ENCODE data around the gene PTPN9. TPM values are rescaled to one million over a fixed set of nuclear protein-coding genes. Genes with fewer than 3 reads are reported as not detected.

Gene PTPN9
- total RNA-seq, 2 experiments from 2014 or later = 37.0 to 37.4 TPM

Other genes with a start within 250 kb of the PTPN9 start
- 10 to 100 TPM; 72.2 to 97.4 TPM for gene COMMD4, start 243.3 kb downstream of the PTPN9 start, total RNA-seq
- 1 to 10 TPM; 2.2 to 2.7 TPM for gene NEIL1, start 232.3 kb downstream of the PTPN9 start, total RNA-seq
- gene MAN2C1, start 210.7 kb downstream of the PTPN9 start, total RNA-seq = 100 to 1,000 TPM; 151 to 205 TPM
- 100 to 1,000 TPM; 106 to 115 TPM for gene SIN3A, start 127.6 kb downstream of the PTPN9 start, total RNA-seq
- 10 to 100 TPM; 41.9 to 44.1 TPM for gene SNUPN, start 46.4 kb upstream of the PTPN9 start, total RNA-seq
- 10 to 100 TPM; 79.1 to 81.4 TPM for gene IMP3, start 60.9 kb upstream of the PTPN9 start, total RNA-seq
- gene SNX33, start 68.6 kb upstream of the PTPN9 start, total RNA-seq = under 1 TPM; 0.60 to 0.79 TPM
- gene CSPG4, start 133.5 kb upstream of the PTPN9 start, total RNA-seq = not detected